Activated CD4-positive, alpha-beta memory T cell treated with anti-CD3 and anti-CD28 coated beads, Interleukin-2, amount 10 ng/mL, durations not matched to agents 7 days and 5 days (primary cell): ENCODE measurements around the gene ZNF800. TPM values are rescaled to one million over a fixed set of nuclear protein-coding genes. Genes with fewer than 3 reads are reported as not detected.

Source experiments
- CTCF ChIA-PET: fragments of 350-600 bp; sonication (Branson Sonifier 250); formaldehyde crosslinking; loops from one replicate; lab custom pipeline; 2021; ENCODE audit warnings: antibody characterized with exemption, inconsistent platforms; lab: Charles Lee
- POLR2A ChIA-PET: fragments of 350-600 bp; sonication (Branson Sonifier 250); formaldehyde crosslinking; loops from one replicate; lab custom pipeline; 2021; ENCODE audit warnings: antibody characterized with exemption; lab: Charles Lee
- DNase-seq: peaks from one replicate; pipeline ENCODE4 v3.0.0-alpha.2; 2020
- H3K27ac Mint-ChIP-seq: one replicate; pipeline ENCODE4 v1.8.0; 2021; ENCODE audit warnings: mild to moderate bottlenecking, mixed read lengths
- H3K27me3 Mint-ChIP-seq: one replicate; pipeline ENCODE4 v1.8.0; 2021; ENCODE audit warnings: mixed read lengths
- H3K36me3 Mint-ChIP-seq: one replicate; pipeline ENCODE4 v1.8.0; 2021; ENCODE audit warnings: low read depth, mixed read lengths
- H3K4me1 Mint-ChIP-seq: one replicate; pipeline ENCODE4 v1.8.0; 2021; ENCODE audit warnings: mixed read lengths
- H3K4me3 Mint-ChIP-seq: one replicate; pipeline ENCODE4 v1.8.0; 2021; ENCODE audit warnings: mild to moderate bottlenecking, mixed read lengths
- H3K9me3 Mint-ChIP-seq: one replicate; pipeline ENCODE4 v1.8.0; 2021; ENCODE audit warnings: mixed read lengths
- total RNA-seq, 2 experiments: library from RNA; stranded (reverse); gene quantifications; one replicate each; pipeline ENCODE4 v1.2.3, GENCODE V29; 2021

Gene ZNF800
- total RNA-seq, 2 experiments from 2014 or later, result 37.2 to 38.0 TPM

DNA sequence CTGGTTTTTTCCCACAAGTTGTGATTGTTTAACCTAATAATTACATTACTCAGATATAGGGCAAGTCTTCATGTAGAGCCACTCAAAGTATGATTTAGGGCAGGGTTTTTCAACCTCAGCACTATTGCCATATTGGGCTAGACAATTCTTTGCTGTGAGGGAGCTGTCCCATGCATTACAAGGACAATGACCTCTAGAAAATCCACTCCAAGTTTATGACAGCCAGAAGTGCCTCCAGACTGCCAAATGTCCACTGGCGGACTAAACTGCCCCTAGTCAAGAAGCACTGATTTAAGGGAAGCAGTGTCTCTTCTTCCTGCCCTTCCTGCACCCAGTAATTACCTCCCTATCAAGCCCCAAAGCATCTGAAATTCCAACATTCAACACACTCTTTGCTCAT lies 54.4 kb downstream of the ZNF800 start:
- no peaks in the 10 kb centered on the region for H3K4me1 Mint-ChIP-seq
- no peak overlapping the region for H3K4me3 Mint-ChIP-seq
- no peaks in the 10 kb centered on the region for H3K36me3 Mint-ChIP-seq
- ChIA-PET POLR2A (interaction anchor here (1.0 kb wide), 1 partner anchor 11 kb away, joined by 3 read pairs; no protein-coding TSS in a partner anchor), CTCF (interaction anchor here (1.4 kb wide), 2 partner anchors 10 to 110 kb away, joined by 3 to 8 read pairs; no protein-coding TSS in a partner anchor)
- peaks cover 17% of the 10 kb centered on the region for H3K27me3 Mint-ChIP-seq
- peaks cover 4% of the 10 kb centered on the region for H3K9me3 Mint-ChIP-seq
- DNase-seq, result no peak
- H3K27ac Mint-ChIP-seq, result no peak overlapping the region

DNA sequence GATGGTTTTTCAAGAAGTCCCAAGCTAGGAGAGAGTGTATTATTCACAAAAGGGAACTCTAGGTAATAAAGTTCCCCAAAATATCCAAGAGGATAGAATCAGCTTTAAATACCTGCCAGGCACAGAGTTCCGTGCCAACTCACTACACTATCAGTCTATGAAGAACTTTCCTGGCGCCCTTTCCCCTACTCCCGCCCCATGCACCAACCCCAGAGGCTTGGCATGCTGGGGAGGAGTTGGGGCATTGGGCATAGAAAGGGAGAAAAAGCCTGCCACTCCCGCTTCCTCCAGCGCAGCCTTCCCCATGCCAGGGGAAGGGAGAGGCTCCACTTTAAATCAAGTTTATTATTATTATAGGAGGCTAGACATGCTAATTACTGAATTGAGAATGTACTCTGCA lies 54.9 kb downstream of the ZNF800 start:
- Mint-ChIP-seq H3K4me3 (no peak overlapping the region), H3K4me1 (no peaks in the 10 kb centered on the region), H3K36me3 (no peaks in the 10 kb centered on the region), H3K9me3 (peaks cover 4% of the 10 kb centered on the region), H3K27ac (no peak overlapping the region), H3K27me3 (peaks cover 17% of the 10 kb centered on the region)
- no peak for DNase-seq
- CTCF ChIA-PET, result no interaction called here
- POLR2A ChIA-PET, result no interaction called here

DNA sequence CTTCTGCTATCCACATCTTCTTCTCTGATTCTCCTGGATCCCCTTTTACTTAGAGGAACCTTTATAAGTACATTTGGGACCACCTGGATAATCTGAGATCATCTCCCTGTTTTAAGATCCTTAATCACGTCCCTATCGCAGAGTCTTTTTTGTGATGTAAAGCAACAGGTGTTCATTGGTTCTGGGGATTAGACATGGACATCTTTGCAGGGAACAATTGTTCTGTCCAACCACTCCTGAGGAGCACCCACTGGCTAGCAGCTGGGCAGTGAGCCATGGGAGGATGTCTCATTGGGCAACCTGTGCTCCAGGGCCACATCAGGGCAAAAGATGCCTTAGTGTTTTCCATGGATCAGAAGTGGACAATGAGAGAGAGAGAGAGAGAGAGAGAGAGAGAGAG lies 56.0 kb downstream of the ZNF800 start:
- no peaks in the 10 kb centered on the region for H3K36me3 Mint-ChIP-seq
- no peak overlapping the region for H3K4me3 Mint-ChIP-seq
- peaks cover 20% of the 10 kb centered on the region for H3K27me3 Mint-ChIP-seq
- no peaks in the 10 kb centered on the region for H3K4me1 Mint-ChIP-seq
- no peaks in the 10 kb centered on the region for H3K9me3 Mint-ChIP-seq
- no peak for DNase-seq
- no peak overlapping the region for H3K27ac Mint-ChIP-seq
- CTCF ChIA-PET, result no interaction called here
- POLR2A ChIA-PET, result no interaction called here

DNA sequence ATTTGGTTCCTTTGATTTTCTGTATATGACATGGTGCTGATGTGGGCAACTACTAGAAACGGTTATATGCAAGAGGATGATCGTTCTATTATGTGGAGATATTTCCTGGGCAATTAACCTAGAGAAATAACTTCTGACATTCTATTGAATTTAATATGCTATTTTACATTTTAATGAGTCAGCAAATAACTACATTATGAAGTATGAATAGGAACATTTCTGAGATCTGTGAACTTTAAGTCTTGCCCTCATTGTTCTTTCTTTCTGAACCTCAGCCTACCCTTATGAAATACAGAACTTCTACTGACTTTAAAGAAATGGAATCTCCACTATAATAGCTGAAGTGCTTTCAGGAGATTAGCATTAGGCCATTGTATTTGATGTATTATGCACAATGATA lies 59.6 kb downstream of the ZNF800 start:
- ChIA-PET CTCF (interaction anchor here (1.4 kb wide), 1 partner anchor 16 kb away, joined by 4 read pairs; no protein-coding TSS in a partner anchor), POLR2A (no interaction called here)
- no peak overlapping the region for H3K4me3 Mint-ChIP-seq
- no peak for DNase-seq
- H3K9me3 Mint-ChIP-seq, result no peaks in the 10 kb centered on the region
- H3K36me3 Mint-ChIP-seq, result no peaks in the 10 kb centered on the region
- H3K4me1 Mint-ChIP-seq, result no peaks in the 10 kb centered on the region
- no peak overlapping the region for H3K27ac Mint-ChIP-seq
- peaks cover 25% of the 10 kb centered on the region for H3K27me3 Mint-ChIP-seq

DNA sequence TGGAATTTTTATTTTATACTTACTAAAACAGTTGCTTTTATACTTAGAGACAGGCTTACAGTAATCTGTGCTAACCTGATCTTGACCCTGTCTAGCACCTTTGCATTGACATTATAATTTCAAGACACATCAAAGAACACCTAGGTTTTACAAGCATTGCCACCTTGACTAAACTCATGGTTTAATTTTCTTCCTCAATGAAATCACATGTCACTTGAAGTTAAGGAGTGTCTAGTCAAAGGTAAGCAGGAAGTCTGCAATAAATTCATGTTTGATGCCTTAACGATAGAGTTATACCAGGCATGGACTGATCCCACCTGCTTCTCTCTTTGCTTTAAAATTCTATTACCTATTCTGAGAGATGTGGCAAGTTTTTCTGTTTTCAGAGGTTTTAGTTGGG lies 62.4 kb downstream of the ZNF800 start:
- ChIA-PET POLR2A (no interaction called here), CTCF (interaction anchor here (0.6 to 1.0 kb wide), 2 partner anchors 14 to 95 kb away, joined by 3 read pairs; no protein-coding TSS in a partner anchor)
- H3K36me3 Mint-ChIP-seq, result no peaks in the 10 kb centered on the region
- no peaks in the 10 kb centered on the region for H3K4me1 Mint-ChIP-seq
- DNase-seq, result no peak
- H3K27me3 Mint-ChIP-seq, result peaks cover 30% of the 10 kb centered on the region
- no peak overlapping the region for H3K27ac Mint-ChIP-seq
- H3K4me3 Mint-ChIP-seq, result no peak overlapping the region
- H3K9me3 Mint-ChIP-seq, result no peaks in the 10 kb centered on the region

DNA sequence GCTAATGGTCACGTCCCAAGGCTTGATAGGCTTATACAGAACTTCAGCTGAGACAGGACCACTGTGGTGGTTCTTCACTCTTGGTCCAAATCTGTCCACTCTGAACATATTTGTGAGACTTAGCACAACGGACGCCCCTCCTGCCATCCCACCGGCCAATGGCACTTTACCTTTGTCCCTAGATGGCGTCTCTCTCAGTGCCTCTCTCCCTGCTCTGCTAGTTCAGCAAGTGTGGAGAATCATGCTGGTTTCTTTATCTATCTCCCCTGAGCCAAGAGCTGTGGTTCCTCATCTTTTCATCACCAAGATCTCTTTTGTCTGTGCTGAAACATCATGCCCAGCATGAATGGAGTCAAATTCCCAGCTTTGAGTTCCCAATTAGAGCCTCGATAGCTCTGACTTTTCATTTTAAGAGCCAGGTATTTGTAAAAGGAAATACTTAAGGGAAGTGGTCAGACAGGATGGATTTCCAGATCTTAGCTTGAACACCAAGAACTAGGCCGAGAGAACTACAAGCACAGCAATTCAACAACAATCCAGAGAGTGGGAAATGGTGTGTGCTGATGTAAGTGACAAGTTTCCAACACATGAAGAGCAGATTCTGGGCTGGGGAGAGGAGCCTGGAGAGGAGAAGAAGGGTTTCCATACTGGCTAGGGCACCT lies 69.5 kb downstream of the ZNF800 start:
- H3K27me3 Mint-ChIP-seq, result peaks cover 16% of the 10 kb centered on the region
- H3K4me3 Mint-ChIP-seq, result no peak overlapping the region
- no peaks in the 10 kb centered on the region for H3K9me3 Mint-ChIP-seq
- no peak overlapping the region for H3K27ac Mint-ChIP-seq
- POLR2A ChIA-PET, result interaction anchor here (1.1 kb wide), 1 partner anchor 69 kb away, joined by 3 read pairs; no protein-coding TSS in a partner anchor
- no peaks in the 10 kb centered on the region for H3K36me3 Mint-ChIP-seq
- DNase-seq, result no peak
- CTCF ChIA-PET, result interaction anchor here (1.6 to 1.7 kb wide), 2 partner anchors 25 to 125 kb away, joined by 5 read pairs; no protein-coding TSS in a partner anchor
- H3K4me1 Mint-ChIP-seq, result peaks cover 17% of the 10 kb centered on the region

DNA sequence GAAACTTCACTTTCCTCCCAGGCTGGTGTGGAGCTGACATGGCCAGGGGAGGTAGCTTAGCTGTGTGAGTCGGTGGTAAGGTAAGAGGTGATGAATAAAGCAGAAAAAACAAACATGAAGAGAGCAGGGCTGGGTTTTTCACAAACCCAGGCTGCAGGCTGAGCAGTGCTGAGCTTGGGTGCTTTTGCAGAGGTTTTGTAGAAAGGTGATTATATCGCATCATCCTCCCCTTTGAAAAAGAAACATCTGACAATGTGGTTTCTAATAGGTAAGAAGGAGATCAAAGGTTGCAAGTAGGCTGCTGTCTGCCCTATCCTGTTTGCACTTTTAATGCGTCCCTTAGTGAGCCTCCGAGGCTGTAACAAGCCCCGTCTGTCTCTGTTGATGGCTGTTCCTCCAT lies 70.2 kb downstream of the ZNF800 start:
- ChIA-PET POLR2A (interaction anchor here (1.1 kb wide), 1 partner anchor 69 kb away, joined by 3 read pairs; no protein-coding TSS in a partner anchor), CTCF (interaction anchor here (1.6 to 1.7 kb wide), 2 partner anchors 25 to 125 kb away, joined by 5 read pairs; no protein-coding TSS in a partner anchor)
- Mint-ChIP-seq H3K27ac (no peak overlapping the region), H3K4me3 (no peak overlapping the region), H3K36me3 (no peaks in the 10 kb centered on the region), H3K9me3 (no peaks in the 10 kb centered on the region), H3K27me3 (peaks cover 12% of the 10 kb centered on the region), H3K4me1 (peaks cover 18% of the 10 kb centered on the region)
- DNase-seq, result peak; percentile 20

DNA sequence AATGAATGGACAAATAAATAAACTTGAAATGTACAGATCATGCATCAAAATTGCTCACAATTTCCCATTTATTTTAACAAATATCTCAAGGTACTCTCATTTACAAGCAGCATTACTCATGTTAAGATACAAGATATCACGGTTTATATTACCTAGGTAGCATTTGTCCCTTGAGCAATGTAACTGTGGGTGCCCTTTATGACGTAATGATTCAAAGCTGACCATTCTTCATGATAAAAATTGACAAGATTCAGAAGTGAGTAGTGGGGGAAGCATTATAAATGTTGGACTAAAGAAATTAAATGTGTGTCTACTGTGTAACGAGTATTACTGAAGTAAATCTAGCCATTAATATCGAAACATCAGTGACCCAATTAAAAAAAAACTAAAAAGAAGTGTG lies 71.5 kb downstream of the ZNF800 start:
- no peak for DNase-seq
- Mint-ChIP-seq H3K4me3 (no peak overlapping the region), H3K9me3 (peaks cover 3% of the 10 kb centered on the region), H3K27me3 (peaks cover 9% of the 10 kb centered on the region), H3K36me3 (no peaks in the 10 kb centered on the region), H3K4me1 (peaks cover 19% of the 10 kb centered on the region), H3K27ac (no peak overlapping the region)
- POLR2A ChIA-PET, result no interaction called here
- CTCF ChIA-PET, result interaction anchor here (1.6 to 1.7 kb wide), 2 partner anchors 27 to 127 kb away, joined by 5 read pairs; no protein-coding TSS in a partner anchor

Other genes starting within 250 kb of the ZNF800 start
- gene GRM8, start 139.8 kb downstream of the ZNF800 start, total RNA-seq, result not detected
- gene GCC1, start 192.9 kb upstream of the ZNF800 start, total RNA-seq, result 10 to 100 TPM; 22.0 to 22.4 TPM
- 100 to 1,000 TPM; 133 to 142 TPM for gene ARF5, start 195.7 kb upstream of the ZNF800 start, total RNA-seq
- 1 to 10 TPM in 1 of 2 experiments, under 1 TPM in 1; 0.98 to 1.2 TPM for gene FSCN3, start 201.0 kb upstream of the ZNF800 start, total RNA-seq
- not detected for gene PAX4, start 225.4 kb upstream of the ZNF800 start, total RNA-seq